Psoas muscle (tissue), 8 donors: Measurements from ENCODE around the gene USP21. TPM values are rescaled to one million over a fixed set of nuclear protein-coding genes. Genes with fewer than 3 reads are reported as not detected.

Experiments
- ATAC-seq, 4 donors: fragments of 200-7000 bp; cut with Tn5 transposase; one replicate each; pipeline ENCODE4 v1.9.1; 2020; ENCODE audit warnings: moderate library complexity in 3 of 4, mild to moderate bottlenecking in 2 of 4
- DNase-seq, 2 donors: peaks; one replicate each; pipeline ENCODE4 v3.0.0-alpha.2; 2020
- H3K27ac ChIP-seq: fragments of 200-600 bp; one replicate; pipeline ENCODE4 v1.8.0; 2022
- H3K27me3 ChIP-seq, 3 donors: fragments of 200-600 bp in 1 of 3; one replicate each; pipeline versions ENCODE4 v1.6.1 to v1.8.0; 2013 to 2022; ENCODE audit warnings: low read length in 2 of 3, mild to moderate bottlenecking in 2 of 3, moderate library complexity in 1 of 3; ENCODE audit not compliant: insufficient read depth in 3 of 3
- H3K36me3 ChIP-seq, 2 donors: fragments of 200-600 bp in 1 of 2; one replicate each; pipeline versions ENCODE4 v1.6.1 to v1.8.0; 2013 to 2022; ENCODE audit warnings: low read depth in 1 of 2, mild to moderate bottlenecking in 1 of 2, moderate library complexity in 1 of 2; ENCODE audit not compliant: insufficient read depth in 1 of 2
- H3K4me1 ChIP-seq: fragments of 200-600 bp; one replicate; pipeline ENCODE4 v1.8.0; 2022
- H3K4me3 ChIP-seq: fragments of 200-600 bp; one replicate; pipeline ENCODE4 v1.8.0; 2022; ENCODE audit warnings: mild to moderate bottlenecking
- H3K9me3 ChIP-seq: fragments of 200-600 bp; one replicate; pipeline ENCODE4 v1.8.0; 2022
- CTCF ChIP-seq: fragments of 200-600 bp; IDR thresholded peaks from one replicate; pipeline ENCODE4 v1.8.0; 2022; ENCODE audit warnings: antibody characterized with exemption
- WGBS, 3 donors: extraction: QIAGEN DNeasy Blood & Tissue Kit; methylation state at CpG; one replicate each; pipeline versions ENCODE4 v1.1.6 to v1.1.7; 2013; 5-methylcytosine and 5-hydroxymethylcytosine counted together
- intact Hi-C, 2 donors: fragments of 100-400 bp; cut with DNase I; formaldehyde crosslinking; loops; one replicate each; pipeline versions ENCODE4 v1.11.0 to v1.14.2; 2022
- polyA plus RNA-seq, 3 donors: library from polyadenylated mRNA; stranded (reverse); fragments of 200-250 nt; gene quantifications; one replicate each; pipeline ENCODE4 v1.2.3, GENCODE V29; 2013
- total RNA-seq, 4 donors: library from RNA; stranded (reverse); fragmentation: NEBNext Ultra II Directional in 2 of 4; extraction: Animal tissue kit (Norgen Biotek cat#: 25700) in 2 of 4; gene quantifications; one replicate each; pipeline versions ENCODE4 v1.2.1 to v1.2.4, GENCODE V29; 2021 to 2023
- donor health status: healthy with polysubstance abuse.
- donor health status: DM: no; HTN: no; CAD: no; lungs with moderate emphysema.
- donor health status: Bipolar disorder and iron deficiency.
- donor health status: healthy.
- donor health status: DM: yes; HTN: yes; CAD: no.
- donor health status: DM: no; HTN: no; CAD: no.
- donor health status: DM: no; HTN: no; CAD: no.
- donor health status: DM: yes; HTN: yes; CAD: no.

The USP21 gene
- total and polyA plus RNA-seq, 7 donors: 13.4 to 47.3 (median 22.9) TPM

GRCh38 chr1:161153682-161154337 is 5.5 kb upstream of the USP21 start, which contains the start of gene UFC1:
TSS of gene UFC1 (plus strand) at chr1:161153978. CDS start at chr1:161153998, 20 bp downstream.
- Histone ChIP-seq H3K27ac (peak within 1 kb of the TSS; percentile 96), H3K9me3 (no peaks in the 10 kb centered on the region), H3K4me3 (peak within 1 kb of the TSS; percentile 83), H3K4me1 (peaks cover 3% of the 10 kb centered on the region), H3K27me3 (no peaks in the 10 kb centered on the region), H3K36me3 (peaks cover 0 to 16% of the 10 kb centered on the region in 2 donors)
- peak; percentile 72 to 89 for DNase-seq
- TF ChIP-seq CTCF: no peak
- peak; percentile 88 to 98 (median 90) for ATAC-seq
- intact Hi-C loops: loop anchor here in 1 of 2 donors (2.0 to 5.0 kb wide), 2 partner anchors 21 to 107 kb away; partner anchors contain the start of genes DEDD and USF1
- 0 to 1% (median 0%) methylated on average over 32 to 33 of the region's 33 CpGs for WGBS, 3 donors

- peaks cover 0 to 38% of the 10 kb centered on the region in 2 donors for H3K36me3 ChIP-seq
- DNase-seq: no peak
- ATAC-seq: no peak
- H3K4me1 ChIP-seq: peaks cover 16% of the 10 kb centered on the region
- intact Hi-C loops: no loop called here
- no peak overlapping the region for H3K4me3 ChIP-seq
- no peak overlapping the region for H3K27ac ChIP-seq
- TF ChIP-seq CTCF: no peak
- no peaks in the 10 kb centered on the region for H3K27me3 ChIP-seq
- H3K9me3 ChIP-seq: no peaks in the 10 kb centered on the region
- WGBS, 3 donors: 87 to 96% (median 90%) methylated on average over 1 of the region's 1 CpG
These were observed 1.4 kb upstream of the USP21 start for GRCh38 chr1:161157867-161158266.

GRCh38 chr1:161158316-161159010 is 837 bp upstream of the USP21 start:
- Histone ChIP-seq H3K36me3 (peaks cover 0 to 44% of the 10 kb centered on the region in 2 donors), H3K27me3 (no peaks in the 10 kb centered on the region), H3K27ac (peak overlapping the region; percentile 79), H3K4me3 (peak overlapping the region; percentile 87), H3K4me1 (peaks cover 16% of the 10 kb centered on the region), H3K9me3 (no peaks in the 10 kb centered on the region)
- no peak for TF ChIP-seq CTCF
- intact Hi-C loops: no loop called here
- ATAC-seq (no peak), DNase-seq (no peak)
- 66 to 79% (median 70%) methylated on average over 9 of the region's 9 CpGs for WGBS, 3 donors

GRCh38 chr1:161159913-161160243 is 578 bp downstream of the USP21 start:
- Histone ChIP-seq H3K9me3 (no peaks in the 10 kb centered on the region), H3K27me3 (no peaks in the 10 kb centered on the region), H3K27ac (peak overlapping the region; percentile 79), H3K4me3 (peak overlapping the region; percentile 87), H3K4me1 (peaks cover 15% of the 10 kb centered on the region), H3K36me3 (peaks cover 0 to 58% of the 10 kb centered on the region in 2 donors)
- no peak for TF ChIP-seq CTCF
- ATAC-seq (no peak), DNase-seq (no peak)
- 5 to 7% (median 6%) methylated on average over 11 of the region's 11 CpGs for WGBS, 3 donors
- intact Hi-C loops: no loop called here
